ENCODE results near the gene CCDC61.

- TF ChIP-seq, protein P1, sequence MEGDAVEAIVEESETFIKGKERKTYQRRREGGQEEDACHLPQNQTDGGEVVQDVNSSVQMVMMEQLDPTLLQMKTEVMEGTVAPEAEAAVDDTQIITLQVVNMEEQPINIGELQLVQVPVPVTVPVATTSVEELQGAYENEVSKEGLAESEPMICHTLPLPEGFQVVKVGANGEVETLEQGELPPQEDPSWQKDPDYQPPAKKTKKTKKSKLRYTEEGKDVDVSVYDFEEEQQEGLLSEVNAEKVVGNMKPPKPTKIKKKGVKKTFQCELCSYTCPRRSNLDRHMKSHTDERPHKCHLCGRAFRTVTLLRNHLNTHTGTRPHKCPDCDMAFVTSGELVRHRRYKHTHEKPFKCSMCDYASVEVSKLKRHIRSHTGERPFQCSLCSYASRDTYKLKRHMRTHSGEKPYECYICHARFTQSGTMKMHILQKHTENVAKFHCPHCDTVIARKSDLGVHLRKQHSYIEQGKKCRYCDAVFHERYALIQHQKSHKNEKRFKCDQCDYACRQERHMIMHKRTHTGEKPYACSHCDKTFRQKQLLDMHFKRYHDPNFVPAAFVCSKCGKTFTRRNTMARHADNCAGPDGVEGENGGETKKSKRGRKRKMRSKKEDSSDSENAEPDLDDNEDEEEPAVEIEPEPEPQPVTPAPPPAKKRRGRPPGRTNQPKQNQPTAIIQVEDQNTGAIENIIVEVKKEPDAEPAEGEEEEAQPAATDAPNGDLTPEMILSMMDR (IDR thresholded peaks at IDR 0.05; ENCODE audit: borderline replicate concordance, extremely low read depth, low read length, poor library complexity, severe bottlenecking): no peak
- TF ChIP-seq EZH2 (IDR thresholded peaks at IDR 0.05; ENCODE audit: borderline replicate concordance, low read depth, low read length, severe bottlenecking): no peak
These were observed 26.8 kb downstream of the CCDC61 start for GRCh38 chr19:46022061-46022430.
